Measurements from ENCODE around the gene ADAP2. TPM values are rescaled to one million over a fixed set of nuclear protein-coding genes. Genes with fewer than 3 reads are reported as not detected.

The ADAP2 gene
- total and polyA plus RNA-seq, 10 of the 15 experiments (the other 5 are each of a cell fraction or from before 2014, with no cell fraction given): 0.15 to 13.6 (median 6.8) TPM

DNA sequence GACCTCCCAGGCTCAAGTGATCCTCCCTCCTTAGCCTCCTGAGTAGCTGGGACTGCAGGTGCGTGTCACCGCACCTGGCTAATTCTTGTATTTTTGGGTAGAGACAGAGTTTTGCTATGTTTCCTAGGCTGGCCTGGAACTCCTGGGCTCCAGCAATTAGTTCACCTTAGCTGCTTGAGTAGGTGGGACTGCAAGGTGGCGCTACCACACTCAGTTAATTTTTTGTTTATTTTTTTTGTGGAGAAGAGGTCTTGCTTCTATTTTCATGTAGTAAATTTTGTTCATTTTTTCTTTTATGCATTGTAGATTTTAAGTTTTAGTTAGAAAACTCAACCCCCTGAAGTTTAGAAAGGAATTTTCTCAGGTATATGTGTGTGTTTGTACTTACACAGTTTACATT lies 70.8 kb downstream of the ADAP2 start:
- TF ChIP-seq POLR2AphosphoS5 (IDR thresholded peaks at IDR 0.05; ENCODE audit: low read length) (no peak), CEBPZ (IDR thresholded peaks at IDR 0.05; ENCODE audit: low read depth, low read length) (no peak)

GRCh38 chr17:30995347-30995746 lies 73.6 kb downstream of the ADAP2 start:
- H3K9me3 ChIP-seq (replicated peaks; ENCODE audit: control insufficient read depth, insufficient read depth, low read length): no peaks in the 10 kb centered on the region
- no peaks in the 10 kb centered on the region for H4K20me1 ChIP-seq (ENCODE audit: control insufficient read depth, insufficient read depth)
- no peak overlapping the region for H3K9ac ChIP-seq (ENCODE audit: control insufficient read depth, insufficient read depth, low read length)
- H3K4me3 ChIP-seq: no peak overlapping the region
- H3K4me2 ChIP-seq (ENCODE audit: control insufficient read depth, insufficient read depth): no peak overlapping the region
- ChIA-PET RAD21 (ENCODE audit: unreplicated experiment) (interaction anchor here (1.4 kb wide), 1 partner anchor 26 kb away, joined by 3 read pairs; no protein-coding TSS in a partner anchor), POLR2A (no interaction called here), SMC1A (ENCODE audit: uncharacterized antibody, unreplicated experiment) (no interaction called here), CTCF (interaction anchor here (0.9 kb wide), 1 partner anchor 17 kb away, joined by 3 read pairs; no protein-coding TSS in a partner anchor)
- BruUV-seq (replicated peaks): no TSS peak
- no peak overlapping the region for H3K27ac ChIP-seq (ENCODE audit: control insufficient read depth, insufficient read depth)
- intact Hi-C loops (cut with micrococcal nuclease; ENCODE audit: unreplicated experiment): no loop called here
- no peak for FAIRE-seq
- no peaks in the 10 kb centered on the region for H3K79me2 ChIP-seq (ENCODE audit: control insufficient read depth, insufficient read depth, low read length)
- WGBS (ENCODE audit: insufficient coverage, insufficient replicate concordance, low lambda C conversion rate, missing lambda C conversion rate): no CpG with 5 or more reads among the region's 3 CpGs
- in situ Hi-C loops (cut with MboI): no loop called here
- no peaks in the 10 kb centered on the region for H3K4me1 ChIP-seq (ENCODE audit: control insufficient read depth, insufficient read depth, low read length)
- no peak for ATAC-seq
- H2AFZ ChIP-seq (ENCODE audit: control insufficient read depth, low read depth, low read length): no peak overlapping the region
- no peak for TF ChIP-seq ZNF217 (IDR thresholded peaks at IDR 0.05)
- TF ChIP-seq, protein P1, sequence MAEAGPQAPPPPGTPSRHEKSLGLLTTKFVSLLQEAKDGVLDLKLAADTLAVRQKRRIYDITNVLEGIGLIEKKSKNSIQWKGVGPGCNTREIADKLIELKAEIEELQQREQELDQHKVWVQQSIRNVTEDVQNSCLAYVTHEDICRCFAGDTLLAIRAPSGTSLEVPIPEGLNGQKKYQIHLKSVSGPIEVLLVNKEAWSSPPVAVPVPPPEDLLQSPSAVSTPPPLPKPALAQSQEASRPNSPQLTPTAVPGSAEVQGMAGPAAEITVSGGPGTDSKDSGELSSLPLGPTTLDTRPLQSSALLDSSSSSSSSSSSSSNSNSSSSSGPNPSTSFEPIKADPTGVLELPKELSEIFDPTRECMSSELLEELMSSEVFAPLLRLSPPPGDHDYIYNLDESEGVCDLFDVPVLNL (IDR thresholded peaks at IDR 0.05; ENCODE audit: low read depth, low read length): no peak
- H3K27me3 ChIP-seq (replicated peaks in 1 of 2; ENCODE audit: control insufficient read depth in 2 of 2, insufficient read depth in 2 of 2, low read length in 1 of 2): no peaks in the 10 kb centered on the region
- H3K36me3 ChIP-seq (ENCODE audit: control insufficient read depth in 2 of 2, insufficient read depth in 2 of 2, low read length in 1 of 2): peaks cover 0 to 15% of the 10 kb centered on the region in 2 experiments; a peak in 3 of 4 replicates
- DNase-seq (ENCODE audit: low read depth, low spot score): no peak

More for the DNA sequence above, 70.8 kb downstream of the ADAP2 start:
- FAIRE-seq: no peak
- H3K36me3 ChIP-seq (ENCODE audit: control insufficient read depth in 2 of 2, insufficient read depth in 2 of 2, low read length in 1 of 2): peaks cover 0 to 3% of the 10 kb centered on the region in 2 experiments; a peak in 2 of 4 replicates
- ChIA-PET RAD21 (ENCODE audit: unreplicated experiment) (no interaction called here), POLR2A (no interaction called here), CTCF (no interaction called here), SMC1A (ENCODE audit: uncharacterized antibody, unreplicated experiment) (no interaction called here)
- intact Hi-C loops (cut with micrococcal nuclease; ENCODE audit: unreplicated experiment) (no loop called here), in situ Hi-C loops (cut with MboI) (no loop called here)
- no peak for ATAC-seq
- no peaks in the 10 kb centered on the region for H3K27me3 ChIP-seq (replicated peaks in 1 of 2; ENCODE audit: control insufficient read depth in 2 of 2, insufficient read depth in 2 of 2, low read length in 1 of 2)
- no peak for DNase-seq (ENCODE audit: low read depth, low spot score)
- H3K4me1 ChIP-seq (ENCODE audit: control insufficient read depth, insufficient read depth, low read length): no peaks in the 10 kb centered on the region
- no TSS peak for BruUV-seq (replicated peaks)
- H3K9ac ChIP-seq (ENCODE audit: control insufficient read depth, insufficient read depth, low read length): no peak overlapping the region
- H3K9me3 ChIP-seq (replicated peaks; ENCODE audit: control insufficient read depth, insufficient read depth, low read length): no peaks in the 10 kb centered on the region
- H4K20me1 ChIP-seq (ENCODE audit: control insufficient read depth, insufficient read depth): no peaks in the 10 kb centered on the region
- H3K79me2 ChIP-seq (ENCODE audit: control insufficient read depth, insufficient read depth, low read length): no peaks in the 10 kb centered on the region
- 100% methylated on average over 3 of the region's 3 CpGs for WGBS (ENCODE audit: insufficient coverage, insufficient replicate concordance, low lambda C conversion rate, missing lambda C conversion rate)
- H2AFZ ChIP-seq (ENCODE audit: control insufficient read depth, low read depth, low read length): no peak overlapping the region
- no peak overlapping the region for H3K27ac ChIP-seq (ENCODE audit: control insufficient read depth, insufficient read depth)
- H3K4me3 ChIP-seq: no peak overlapping the region
- H3K4me2 ChIP-seq (ENCODE audit: control insufficient read depth, insufficient read depth): no peak overlapping the region

Data from GM12878 (cell line).